HG03442 (cell line): Measurements from ENCODE around the gene SERGEF.
"Not testable (repeated sequence)": the region's sequence is repeated elsewhere in the genome, so short reads cannot be mapped to it uniquely, and the experiment has no call there.

Experiments used
- ATAC-seq: cut with Tn5 transposase; IDR thresholded peaks from one replicate; pipeline ENCODE4 v1.9.1; 2021; ENCODE audit warnings: mild to moderate bottlenecking, moderate library complexity; ENCODE audit not compliant: unreplicated experiment

The SERGEF gene

DNA sequence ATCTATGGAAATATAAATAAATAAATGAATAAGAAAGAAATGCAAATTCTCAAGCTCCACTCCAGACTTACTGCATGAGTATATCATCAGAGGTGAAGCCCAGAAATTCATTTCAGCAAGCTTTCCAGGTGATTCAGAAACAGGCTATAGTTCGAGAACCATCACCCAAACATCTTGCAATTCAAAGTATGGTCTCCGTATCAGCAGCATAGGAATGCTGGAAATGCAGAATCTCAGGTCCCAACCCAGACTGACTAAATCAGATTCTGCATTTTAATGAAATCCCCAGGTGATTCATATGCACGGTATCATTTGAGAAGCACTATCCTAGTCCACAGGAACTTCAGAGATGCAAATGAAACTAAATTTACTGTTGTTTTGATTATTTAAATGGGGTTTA is 95.3 kb downstream of the SERGEF start:
- ATAC-seq: no peak

DNA sequence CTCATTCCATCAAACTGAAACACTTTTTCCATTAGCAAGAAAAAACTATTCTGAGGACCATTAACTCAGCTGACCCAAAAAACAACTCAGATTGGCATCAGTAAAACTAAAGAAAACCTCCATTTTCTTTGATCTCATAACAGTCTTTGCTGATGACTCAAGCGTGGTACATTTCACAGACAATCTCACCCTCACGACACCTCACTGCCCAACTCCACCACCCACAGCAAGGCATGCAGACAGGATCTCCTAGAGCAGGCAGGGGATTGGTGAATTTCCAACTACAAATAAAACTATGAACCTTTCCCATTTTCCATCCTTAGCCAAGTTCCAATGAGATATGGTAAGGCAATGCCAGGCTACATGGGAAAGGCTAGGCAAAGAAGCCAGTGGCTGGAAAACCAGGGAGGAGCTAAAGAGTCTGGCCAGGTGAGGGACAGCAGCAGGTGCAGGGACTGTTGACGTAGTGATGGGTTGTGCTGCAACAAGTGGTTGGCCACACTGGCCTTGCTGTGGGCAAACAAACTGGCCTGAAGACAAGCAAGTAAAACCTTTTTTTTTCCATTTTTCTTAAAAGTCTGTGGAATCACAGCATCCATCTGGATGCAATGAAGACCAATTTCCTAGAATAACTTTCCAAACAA is 97.2 kb downstream of the SERGEF start:
- ATAC-seq: no peak

DNA sequence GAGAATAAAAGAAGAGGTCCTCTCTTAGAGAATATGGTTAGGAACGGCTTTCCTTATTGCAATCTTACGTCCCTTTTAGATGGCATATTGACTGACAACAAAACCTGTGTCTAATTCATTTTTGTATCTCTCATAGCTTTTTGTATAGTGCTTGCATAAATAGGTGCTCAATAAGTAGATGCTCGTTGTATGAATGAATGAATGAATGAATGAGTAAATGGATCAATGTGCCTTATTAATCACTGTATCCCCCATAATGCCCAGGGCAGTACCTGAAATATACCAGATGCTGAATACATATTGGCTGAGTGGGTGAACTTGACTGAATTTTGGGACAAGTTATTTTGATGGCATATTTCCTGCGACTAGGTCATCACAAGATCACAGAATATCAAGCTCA is 97.9 kb downstream of the SERGEF start:
- no peak for ATAC-seq

DNA sequence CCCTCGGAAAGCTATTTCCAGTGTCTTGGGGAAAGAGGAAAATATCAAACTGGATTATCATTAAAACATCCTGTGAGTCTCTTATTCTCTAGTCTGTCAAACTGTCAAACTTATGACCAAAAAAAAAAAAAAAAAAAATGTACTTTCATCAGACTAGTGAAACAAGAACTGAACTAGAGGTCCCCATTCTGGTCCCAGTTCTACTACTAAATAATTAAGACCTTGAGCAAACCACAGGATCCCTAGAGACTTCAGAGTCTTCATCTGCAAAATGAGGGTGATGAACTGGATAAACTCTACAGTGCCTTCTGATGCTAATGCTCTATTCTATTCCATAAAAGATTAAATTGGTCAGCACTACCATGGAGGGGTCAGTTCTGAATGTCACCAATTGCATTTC is 105.8 kb downstream of the SERGEF start:
- no peak for ATAC-seq

DNA sequence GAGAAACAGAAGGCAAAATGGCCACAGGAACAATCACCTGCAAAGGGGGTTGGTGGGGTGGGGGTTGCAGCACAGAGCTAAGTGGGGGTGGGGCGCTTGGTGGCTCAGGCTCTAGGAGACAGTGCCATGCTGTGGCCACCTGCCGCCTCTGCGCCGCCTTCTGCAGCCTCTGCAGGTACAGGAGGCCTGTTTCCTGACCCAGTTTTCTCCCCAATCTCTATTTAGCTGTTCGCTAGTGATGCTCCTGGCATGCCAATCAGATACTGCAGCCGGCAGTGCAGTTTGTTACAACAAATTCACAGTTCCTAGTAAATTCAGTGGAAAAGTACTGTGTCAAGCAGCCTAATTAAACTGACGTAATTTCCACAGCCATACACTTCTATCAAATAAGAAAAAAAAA is 106.4 kb downstream of the SERGEF start:
- no peak for ATAC-seq

DNA sequence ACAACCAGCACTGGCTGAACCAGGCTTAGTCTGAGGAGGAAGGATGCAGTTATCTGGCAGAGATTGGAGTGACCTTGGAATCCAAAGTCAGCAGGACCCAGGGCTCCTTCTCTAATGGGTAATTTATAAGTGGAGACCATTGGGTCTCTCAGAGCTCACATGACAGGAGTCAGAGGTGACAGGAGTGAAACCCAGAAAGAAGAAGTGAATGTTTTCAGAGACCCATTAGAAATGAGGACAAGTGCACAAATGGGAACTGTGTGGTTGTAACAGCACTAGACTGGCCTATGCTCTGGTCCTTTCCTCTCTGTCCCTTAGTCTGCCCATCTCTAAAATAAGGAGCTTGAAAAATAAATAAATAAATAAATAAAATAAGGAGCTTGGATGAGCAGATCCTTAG is 107.4 kb downstream of the SERGEF start:
- peak; percentile 80 for ATAC-seq

DNA sequence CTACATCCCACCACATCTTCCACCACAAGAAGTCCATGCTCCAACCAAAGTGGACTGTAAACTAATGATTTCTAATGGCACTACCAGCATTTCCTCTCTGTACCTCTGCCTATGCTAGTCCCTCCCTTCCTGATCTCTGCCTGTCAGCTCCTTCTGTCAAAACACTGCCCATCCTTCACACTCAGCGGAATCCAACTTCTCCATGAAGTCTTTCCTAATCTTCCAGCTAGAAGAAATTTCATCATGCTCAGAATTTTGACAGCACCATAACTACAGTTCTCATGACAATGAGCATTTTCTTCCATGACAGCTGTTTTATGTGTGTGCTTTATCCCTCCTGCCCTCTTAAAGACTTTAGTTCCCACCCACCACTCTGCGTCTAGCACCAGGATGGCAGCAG is 111.4 kb downstream of the SERGEF start:
- no peak for ATAC-seq

DNA sequence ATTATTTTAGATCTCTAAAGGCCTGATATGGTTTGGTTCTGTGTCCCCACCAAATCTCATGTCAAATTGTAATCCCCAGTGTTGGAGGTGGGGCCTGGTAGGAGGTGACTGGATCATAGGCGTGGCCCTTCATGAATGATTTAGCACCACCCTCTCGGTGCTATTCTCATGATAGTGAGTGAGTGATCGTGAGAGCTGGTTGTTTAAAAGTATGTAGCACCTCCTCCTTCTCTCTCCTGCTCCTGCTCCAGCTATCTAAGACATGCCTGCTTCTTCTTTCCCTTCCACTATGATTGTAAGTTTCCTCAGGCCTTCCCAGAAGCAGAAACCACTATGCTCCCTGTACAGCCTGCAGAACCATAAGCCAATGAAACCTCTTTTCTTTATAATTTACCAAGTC is 114.1 kb downstream of the SERGEF start:
- no peak for ATAC-seq

DNA sequence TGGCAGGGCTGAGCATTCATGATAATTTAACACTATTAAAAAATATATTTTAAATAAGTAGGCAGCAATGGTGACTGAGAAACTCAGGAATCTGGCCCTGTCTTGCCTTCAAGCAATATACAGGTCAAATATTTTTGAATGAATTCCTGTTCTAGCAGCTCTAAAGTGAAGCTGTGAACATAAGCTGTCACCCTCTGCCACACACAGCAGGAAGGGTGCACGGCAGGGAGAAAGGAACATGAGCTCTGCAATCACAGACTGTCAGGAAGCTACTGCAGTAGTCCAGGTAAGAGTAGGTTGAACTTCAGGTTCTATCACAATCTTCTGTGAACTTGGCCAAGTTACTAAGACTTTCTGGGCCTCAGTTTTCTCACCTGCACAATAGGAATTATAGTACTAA is 114.8 kb downstream of the SERGEF start:
- no peak for ATAC-seq

DNA sequence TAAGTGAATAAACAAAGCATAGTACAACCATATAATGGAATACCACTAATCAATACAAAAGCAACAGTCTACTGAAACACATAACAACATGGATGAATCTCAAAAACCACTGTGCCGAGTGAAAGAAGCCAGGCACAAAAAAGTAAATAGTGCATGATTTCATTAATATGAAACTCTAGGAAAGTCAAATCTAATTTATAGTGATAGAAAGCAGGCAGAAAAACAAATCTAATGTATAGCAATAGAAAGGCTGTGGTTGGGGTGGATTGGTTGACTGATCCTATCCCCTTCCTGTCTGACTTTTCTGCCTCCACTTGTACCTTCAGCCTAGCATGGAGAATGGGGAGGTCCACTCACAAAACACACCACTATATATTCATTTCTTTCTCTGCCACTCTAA is 115.4 kb downstream of the SERGEF start:
- ATAC-seq: no peak

DNA sequence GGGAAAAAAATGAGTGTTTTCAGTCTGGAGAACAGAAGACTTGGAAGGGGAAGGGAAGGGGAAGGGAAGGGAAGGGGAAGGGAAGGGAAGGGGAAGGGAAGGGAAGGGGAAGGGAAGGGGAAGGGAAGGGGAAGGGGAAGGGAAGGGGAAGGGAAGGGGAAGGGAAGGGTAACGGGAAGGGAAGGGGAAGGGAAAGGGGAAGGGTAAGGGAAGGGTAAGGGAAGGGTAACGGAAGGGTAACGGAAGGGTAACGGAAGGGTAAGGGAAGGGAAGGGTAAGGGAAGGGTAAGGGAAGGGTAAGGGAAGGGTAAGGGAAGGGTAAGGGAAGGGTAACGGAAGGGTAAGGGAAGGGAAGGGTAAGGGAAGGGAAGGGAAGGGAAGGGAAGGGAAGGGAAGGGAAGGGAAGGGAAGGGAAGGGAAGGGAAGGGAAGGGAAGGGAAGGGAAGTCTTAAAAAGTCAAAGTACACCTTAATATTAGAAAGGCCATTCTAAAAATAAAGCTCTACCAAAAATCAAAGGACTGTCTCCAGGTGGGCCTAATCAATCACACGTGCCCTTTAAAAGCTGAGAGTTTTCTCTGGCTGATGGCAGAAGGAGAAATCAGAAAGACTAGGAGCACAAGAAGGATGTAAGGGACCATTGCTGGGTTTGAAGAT is 116.2 kb downstream of the SERGEF start:
- not testable (repeated sequence) for ATAC-seq

DNA sequence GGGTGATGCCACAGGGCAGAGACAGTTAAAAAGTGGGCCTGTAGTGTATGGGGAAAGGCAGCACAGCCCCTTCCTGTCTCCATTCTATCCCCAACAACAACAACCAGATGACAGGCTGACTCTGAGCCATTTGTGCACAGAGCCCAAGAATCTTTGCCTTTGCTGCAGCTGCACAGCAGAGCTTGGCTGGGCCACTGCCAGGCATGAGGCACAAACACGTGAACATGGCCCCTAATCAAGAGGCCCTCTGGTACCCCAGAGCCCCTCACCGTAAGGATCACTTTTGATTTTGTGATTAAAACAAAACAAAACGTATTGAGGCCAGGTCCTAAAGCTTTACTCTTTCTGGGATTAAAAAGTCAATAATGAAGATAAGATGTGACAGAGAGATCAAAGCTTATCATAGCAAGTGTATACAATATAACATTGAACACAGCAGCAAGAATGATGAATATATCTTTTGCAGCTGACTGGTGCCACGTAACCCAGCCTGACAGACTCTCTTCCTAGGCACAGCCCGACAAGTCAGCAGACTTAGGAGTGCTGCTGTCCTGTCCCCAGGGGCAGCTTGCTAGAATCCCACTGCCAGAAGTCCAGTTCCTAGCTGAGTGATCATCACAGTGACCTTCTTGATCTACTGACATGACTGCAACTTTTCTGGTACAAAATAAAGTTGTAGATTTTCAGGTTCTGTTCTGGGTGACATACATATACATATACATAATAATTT is 117.8 kb downstream of the SERGEF start:
- no peak for ATAC-seq

DNA sequence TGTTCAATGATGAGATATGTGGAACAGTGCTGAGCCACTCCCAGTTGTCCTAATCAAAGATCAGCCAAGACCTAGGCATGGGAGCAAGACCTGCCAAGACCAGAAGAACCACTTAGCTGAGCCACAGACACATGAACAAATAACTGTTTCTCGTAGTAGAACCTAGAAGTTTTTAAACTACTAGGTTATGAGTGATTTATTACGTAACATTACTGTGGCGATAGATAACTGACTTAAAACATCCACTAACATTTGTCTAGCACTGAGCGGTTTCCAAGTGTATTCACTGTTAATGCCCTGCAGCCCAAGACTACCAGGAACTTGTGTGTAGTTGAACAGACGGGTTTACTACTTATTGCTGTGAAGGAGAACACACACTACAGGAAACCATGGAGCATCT is 120.4 kb downstream of the SERGEF start:
- no peak for ATAC-seq

DNA sequence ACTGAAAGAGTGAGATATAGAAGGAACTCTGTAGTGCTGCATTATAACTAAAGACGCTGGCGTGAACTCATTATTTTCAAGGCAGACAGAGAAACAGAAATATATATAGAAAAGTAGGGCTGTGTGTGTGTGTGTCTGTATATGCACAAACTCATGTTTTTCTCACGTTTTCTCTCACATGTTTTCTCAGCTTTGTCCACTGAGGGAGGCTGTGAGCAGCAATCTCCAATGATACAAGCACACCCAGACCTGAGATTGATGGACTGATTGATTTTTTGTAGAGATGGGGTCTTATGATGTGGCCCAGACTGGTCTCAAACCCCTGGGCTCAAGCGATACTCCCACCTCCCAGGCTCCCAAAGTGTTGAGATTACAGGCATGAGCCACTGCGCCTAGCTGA is 122.5 kb downstream of the SERGEF start:
- no peak for ATAC-seq

DNA sequence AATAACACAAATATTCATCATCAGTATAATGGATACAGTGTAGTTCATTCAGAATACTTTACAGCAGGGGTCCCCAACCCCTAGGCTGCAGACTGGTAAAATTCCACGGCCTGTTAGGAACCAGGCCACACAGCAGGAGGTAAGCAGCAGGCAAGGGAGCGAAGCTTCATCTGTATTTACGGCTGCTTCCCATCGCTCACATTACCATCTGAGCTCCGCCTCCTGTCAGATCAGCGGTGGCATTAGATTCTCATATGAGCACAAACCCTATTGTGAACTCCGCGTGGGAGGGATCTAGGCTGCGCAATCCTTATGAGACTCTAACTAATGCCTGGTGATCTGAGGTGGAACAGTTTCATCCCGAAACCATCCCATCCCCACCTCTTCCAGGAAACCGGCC is 125.1 kb downstream of the SERGEF start:
- ATAC-seq: no peak

DNA sequence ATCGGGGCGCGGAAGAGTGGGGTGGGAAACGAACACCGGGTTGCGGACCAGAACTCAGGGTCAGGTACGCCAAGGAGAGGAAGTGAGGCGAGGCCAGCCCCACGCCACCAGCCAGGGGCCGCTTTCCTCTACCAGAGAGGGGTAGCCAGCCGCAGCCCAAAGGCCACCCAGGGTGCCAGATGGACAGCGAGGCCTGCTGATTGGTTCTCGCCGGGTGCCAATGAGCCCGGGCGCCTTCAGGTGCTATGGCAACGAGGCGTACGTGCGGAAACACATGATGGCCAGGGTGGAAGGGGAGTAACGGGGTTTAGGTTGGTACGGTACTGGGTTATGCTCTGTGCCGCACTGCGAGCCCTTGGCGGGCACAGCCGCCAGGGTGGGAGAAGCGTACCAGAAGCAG is 128.9 kb downstream of the SERGEF start:
- no peak for ATAC-seq

DNA sequence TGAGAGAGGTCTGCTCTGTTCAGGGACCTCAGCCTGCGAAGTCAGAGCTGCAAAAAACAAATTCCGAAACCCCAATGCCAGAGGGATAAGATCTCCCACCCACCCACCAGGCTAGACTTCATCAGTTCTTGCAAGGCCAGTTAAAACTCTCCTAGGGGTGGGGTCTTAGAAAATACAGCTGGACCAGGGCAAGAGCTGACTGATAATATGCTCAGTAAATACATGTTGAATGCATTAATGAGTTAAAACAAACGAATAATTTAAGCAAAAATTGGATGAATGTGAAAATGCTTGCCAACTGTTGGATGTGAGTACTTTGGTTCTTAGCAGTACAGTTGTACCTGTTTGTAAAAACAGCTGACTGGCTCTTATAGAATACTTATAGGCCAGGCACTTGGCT is 129.8 kb downstream of the SERGEF start:
- no peak for ATAC-seq

DNA sequence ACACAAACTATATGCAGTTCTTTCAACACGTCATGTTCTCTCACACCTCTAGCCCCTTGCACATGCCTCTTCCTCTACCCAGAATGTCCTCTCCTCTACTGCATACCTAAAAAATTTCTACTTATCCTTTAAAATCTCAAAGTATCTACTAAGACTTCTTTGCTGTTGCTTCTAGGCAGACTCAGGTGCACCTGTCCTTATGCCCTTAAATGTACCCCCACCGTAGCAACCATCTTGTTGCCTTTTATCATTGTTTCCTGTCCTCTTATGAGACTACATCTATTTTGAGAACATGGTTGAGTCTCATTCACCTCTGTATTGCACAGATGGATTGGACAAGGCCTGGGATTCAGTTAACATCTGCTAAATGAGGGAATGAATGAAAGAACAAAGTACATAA is 134.1 kb downstream of the SERGEF start:
- ATAC-seq: no peak

DNA sequence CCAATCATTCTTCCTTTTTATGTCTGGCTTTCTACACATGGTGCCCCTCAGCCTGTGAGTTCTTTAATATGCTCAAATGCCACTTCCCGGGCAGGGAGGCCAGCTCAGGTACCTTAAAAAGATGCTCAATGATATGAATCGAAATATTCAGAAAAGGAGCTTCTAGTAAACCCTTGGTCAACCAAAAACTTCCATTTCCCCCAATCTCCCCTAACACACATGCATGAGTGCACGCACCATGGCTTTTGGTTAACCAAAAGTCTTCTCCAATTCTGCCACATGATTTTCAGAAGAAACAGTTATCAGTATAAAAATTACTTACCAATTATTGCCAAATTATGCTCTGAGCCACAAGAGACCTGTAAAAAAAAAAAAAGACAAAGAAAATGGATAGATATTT is 135.0 kb downstream of the SERGEF start:
- no peak for ATAC-seq

DNA sequence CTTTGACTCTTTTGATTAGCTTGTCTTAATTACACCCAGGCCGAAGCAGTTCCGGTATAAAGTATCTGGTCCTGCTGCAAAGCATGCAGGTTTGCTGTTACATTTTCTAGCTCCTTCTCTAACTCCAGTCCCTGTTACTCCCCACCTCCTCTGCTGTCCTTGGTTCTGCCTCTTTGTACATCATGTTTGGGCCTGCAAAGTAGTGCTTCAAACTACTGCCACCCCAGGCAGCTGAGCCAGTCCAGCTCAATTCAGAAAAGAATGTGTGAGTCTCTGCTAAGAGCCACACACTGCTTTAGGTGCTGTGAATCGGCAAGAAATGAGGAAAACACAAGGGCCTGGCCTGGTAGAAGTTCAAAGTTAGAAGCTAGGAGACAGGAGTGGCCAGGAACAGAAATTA is 136.0 kb downstream of the SERGEF start:
- no peak for ATAC-seq

DNA sequence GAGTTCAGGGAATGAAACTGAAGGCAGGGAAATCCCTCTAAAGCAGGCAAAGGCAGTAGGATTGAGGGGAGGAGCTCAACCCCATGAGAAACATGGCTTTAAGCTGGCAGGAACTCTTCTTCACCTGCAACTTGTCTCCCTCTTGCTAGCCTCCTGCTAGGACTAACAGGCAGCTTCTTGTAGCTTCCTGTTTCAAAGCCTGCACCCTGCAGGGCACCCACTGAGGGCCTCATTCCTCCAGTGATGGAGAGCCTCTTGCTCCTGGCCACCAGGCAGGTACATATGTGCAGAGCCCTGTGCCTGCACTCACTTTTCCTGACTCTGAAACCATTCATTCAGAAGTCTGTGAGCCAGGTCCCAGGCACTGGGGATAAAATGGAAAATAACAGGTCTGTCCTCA is 137.0 kb downstream of the SERGEF start:
- ATAC-seq: no peak

DNA sequence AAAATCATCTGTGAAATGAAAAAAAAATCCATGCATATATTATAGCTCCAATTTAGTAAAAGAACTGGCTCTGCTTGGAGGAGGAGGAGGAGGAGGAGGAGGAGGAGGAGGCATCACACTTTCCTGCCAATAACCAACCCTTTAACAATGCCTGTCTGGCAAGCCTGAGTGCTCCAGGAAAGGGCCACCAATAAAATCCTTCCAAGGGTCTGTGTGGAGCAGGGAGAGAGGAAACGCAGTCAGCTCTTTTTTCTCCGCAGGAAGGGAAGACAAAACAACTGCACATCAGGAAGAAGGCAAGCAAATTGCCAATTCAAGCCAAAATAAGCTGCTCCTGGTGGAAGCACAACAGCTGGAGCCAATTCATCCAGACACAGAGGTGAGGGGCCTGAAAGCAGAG is 139.3 kb downstream of the SERGEF start:
- no peak for ATAC-seq
